Mucosa of descending colon (tissue), 3 donors: ENCODE data around the gene RGS11. TPM values are rescaled to one million over a fixed set of nuclear protein-coding genes. Genes with fewer than 3 reads are reported as not detected.

ENCODE experiments used
- ATAC-seq: fragments of 200-7000 bp; cut with Tn5 transposase; one replicate; pipeline ENCODE4 v1.9.1; 2020; ENCODE audit warnings: mild to moderate bottlenecking, moderate library complexity
- DNase-seq, 3 donors: peaks; one replicate each; pipeline ENCODE4 v3.0.0-alpha.2; 2020
- H3K36me3 ChIP-seq: fragments of 200-600 bp; one replicate; pipeline ENCODE4 v1.8.0; 2021; ENCODE audit warnings: low read depth, mild to moderate bottlenecking
- H3K4me1 ChIP-seq: fragments of 200-600 bp; one replicate; pipeline ENCODE4 v1.8.0; 2021; ENCODE audit warnings: low read depth, mild to moderate bottlenecking
- H3K4me3 ChIP-seq: fragments of 200-600 bp; one replicate; pipeline ENCODE4 v1.8.0; 2021; ENCODE audit warnings: mild to moderate bottlenecking
- H3K9me3 ChIP-seq: fragments of 200-600 bp; one replicate; pipeline ENCODE4 v1.8.0; 2021; ENCODE audit warnings: mild to moderate bottlenecking
- intact Hi-C, 2 donors: fragments of 100-400 bp; cut with DNase I in 1 of 2; cut with micrococcal nuclease in 1 of 2; formaldehyde crosslinking; loops; one replicate each; pipeline versions ENCODE4 v1.11.0 to v1.11.1; 2022; cut with DNase I, micrococcal nuclease
- total RNA-seq, 3 donors: library from RNA; stranded (reverse); fragmentation: NEBNext Ultra II Directional in 2 of 3; extraction: Animal tissue kit (Norgen Biotek cat#: 25700) in 2 of 3; gene quantifications; one replicate each; pipeline versions ENCODE4 v1.2.1 to v1.2.4, GENCODE V29; 2021 to 2023
- TF ChIP-seq, protein P1 (sequence below): fragments of 200-600 bp; IDR thresholded peaks from one replicate; pipeline ENCODE4 v1.8.0; 2022; ENCODE audit warnings: antibody characterized with exemption, mild to moderate bottlenecking
- donor health status: DM: no; HTN: no; CAD: no; lungs with moderate emphysema.
- donor health status: DM: no; HTN: no; CAD: no.
- donor health status: DM: no; HTN: yes; CAD: no.

Gene RGS11
- total RNA-seq, 3 donors from 2014 or later, result 2.6 to 10.0 (median 8.1) TPM

- Histone ChIP-seq H3K4me1 (peaks cover 28% of the 10 kb centered on the region), H3K9me3 (no peaks in the 10 kb centered on the region), H3K36me3 (no peaks in the 10 kb centered on the region), H3K4me3 (no peak overlapping the region)
- DNase-seq (no peak), ATAC-seq (no peak)
- intact Hi-C loops, result no loop called here
- TF ChIP-seq, protein P1, sequence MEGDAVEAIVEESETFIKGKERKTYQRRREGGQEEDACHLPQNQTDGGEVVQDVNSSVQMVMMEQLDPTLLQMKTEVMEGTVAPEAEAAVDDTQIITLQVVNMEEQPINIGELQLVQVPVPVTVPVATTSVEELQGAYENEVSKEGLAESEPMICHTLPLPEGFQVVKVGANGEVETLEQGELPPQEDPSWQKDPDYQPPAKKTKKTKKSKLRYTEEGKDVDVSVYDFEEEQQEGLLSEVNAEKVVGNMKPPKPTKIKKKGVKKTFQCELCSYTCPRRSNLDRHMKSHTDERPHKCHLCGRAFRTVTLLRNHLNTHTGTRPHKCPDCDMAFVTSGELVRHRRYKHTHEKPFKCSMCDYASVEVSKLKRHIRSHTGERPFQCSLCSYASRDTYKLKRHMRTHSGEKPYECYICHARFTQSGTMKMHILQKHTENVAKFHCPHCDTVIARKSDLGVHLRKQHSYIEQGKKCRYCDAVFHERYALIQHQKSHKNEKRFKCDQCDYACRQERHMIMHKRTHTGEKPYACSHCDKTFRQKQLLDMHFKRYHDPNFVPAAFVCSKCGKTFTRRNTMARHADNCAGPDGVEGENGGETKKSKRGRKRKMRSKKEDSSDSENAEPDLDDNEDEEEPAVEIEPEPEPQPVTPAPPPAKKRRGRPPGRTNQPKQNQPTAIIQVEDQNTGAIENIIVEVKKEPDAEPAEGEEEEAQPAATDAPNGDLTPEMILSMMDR, result no peak
Measured at GRCh38 chr16:255183-255582, 20.6 kb downstream of the RGS11 start.

DNA sequence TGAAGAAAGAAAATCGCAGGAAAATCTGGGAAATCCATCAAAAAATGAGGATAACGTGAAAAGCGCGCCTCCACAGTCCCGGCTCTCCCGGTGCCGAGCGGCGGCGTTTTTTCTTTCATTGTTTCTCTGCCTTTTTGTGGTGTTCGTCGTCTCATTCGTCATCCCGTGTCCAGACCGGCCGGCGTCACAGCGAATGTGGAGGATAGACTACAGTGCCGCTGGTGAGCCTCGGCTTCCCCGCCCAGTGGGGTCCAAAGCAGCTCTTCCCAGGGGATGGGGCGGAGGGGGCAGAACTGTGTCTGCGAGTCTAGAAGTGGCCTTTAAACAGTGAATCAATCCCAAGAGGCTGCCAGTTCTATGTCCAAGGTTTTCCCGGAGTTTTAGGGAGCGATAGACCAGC, 21.3 kb downstream of the RGS11 start:
- no peaks in the 10 kb centered on the region for H3K36me3 ChIP-seq
- no peak for ATAC-seq
- TF ChIP-seq, protein P1, result no peak
- no peak overlapping the region for H3K4me3 ChIP-seq
- no peak for DNase-seq
- intact Hi-C loops, result no loop called here
- H3K9me3 ChIP-seq, result no peaks in the 10 kb centered on the region
- H3K4me1 ChIP-seq, result peaks cover 31% of the 10 kb centered on the region

DNA sequence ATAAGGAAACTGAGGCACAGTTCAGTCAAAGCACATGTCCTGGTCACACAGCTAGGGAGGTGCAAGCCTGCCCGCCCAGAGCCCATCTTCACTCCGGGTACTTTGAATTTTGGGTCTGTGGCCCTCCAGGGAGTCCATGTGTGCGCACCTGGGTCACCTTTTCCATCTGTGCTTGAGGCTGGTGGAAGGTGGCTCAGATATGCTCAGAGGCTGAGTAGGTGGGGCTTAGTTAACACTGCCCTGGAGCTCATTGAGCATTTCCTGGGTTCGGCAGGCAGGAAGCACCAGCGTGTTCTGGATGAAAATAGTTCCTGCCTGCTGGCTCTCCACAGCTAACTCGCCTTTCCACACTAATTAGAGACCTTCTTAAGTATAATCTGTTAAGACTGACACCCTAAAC, 21.9 kb downstream of the RGS11 start:
- DNase-seq (peak in 2 of 3 donors; percentile 54 to 57), ATAC-seq (peak; percentile 76)
- Histone ChIP-seq H3K36me3 (no peaks in the 10 kb centered on the region), H3K4me1 (peaks cover 31% of the 10 kb centered on the region), H3K9me3 (no peaks in the 10 kb centered on the region), H3K4me3 (no peak overlapping the region)
- intact Hi-C loops, result no loop called here
- TF ChIP-seq, protein P1, result no peak

- Histone ChIP-seq H3K36me3 (no peaks in the 10 kb centered on the region), H3K4me1 (peaks cover 31% of the 10 kb centered on the region), H3K4me3 (no peak overlapping the region), H3K9me3 (no peaks in the 10 kb centered on the region)
- peak; percentile 90 for ATAC-seq
- intact Hi-C loops, result no loop called here
- DNase-seq, result peak; percentile 64 to 76 (median 65)
- TF ChIP-seq, protein P1, result no peak
Measured at GRCh38 chr16:252366-253337, 23.1 kb downstream of the RGS11 start.

DNA sequence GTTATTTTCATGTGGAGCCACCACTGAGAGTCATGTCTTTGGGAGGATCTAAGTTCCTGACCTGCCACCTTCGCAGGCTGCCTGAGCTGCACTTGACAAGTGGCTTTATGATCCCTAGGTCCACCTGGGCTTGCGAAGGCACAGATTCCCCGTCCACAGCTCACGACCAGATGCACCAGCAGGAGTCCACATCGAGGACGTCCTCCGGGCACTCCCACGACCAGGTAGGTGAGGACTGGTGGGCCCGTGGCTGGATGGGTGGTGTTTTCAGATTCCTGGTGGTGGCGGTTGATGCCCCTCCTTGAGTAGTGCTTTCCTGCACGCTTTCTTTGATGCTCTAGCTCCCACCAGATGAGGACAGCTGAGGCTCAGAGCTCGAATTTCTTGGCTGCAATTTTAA, 26.3 kb downstream of the RGS11 start:
- no peaks in the 10 kb centered on the region for H3K9me3 ChIP-seq
- no peaks in the 10 kb centered on the region for H3K36me3 ChIP-seq
- ATAC-seq (no peak), DNase-seq (peak in 2 of 3 donors; percentile 24 to 45)
- intact Hi-C loops, result no loop called here
- H3K4me3 ChIP-seq, result no peak overlapping the region
- TF ChIP-seq, protein P1, result no peak
- peaks cover 31% of the 10 kb centered on the region for H3K4me1 ChIP-seq
